CD4-positive, alpha-beta T cell (primary cell): Measurements from ENCODE around the gene RASSF10. TPM values are rescaled to one million over a fixed set of nuclear protein-coding genes. Genes with fewer than 3 reads are reported as not detected.

ENCODE experiments used
- ATAC-seq: fragments of 200-7000 bp; cut with Tn5 transposase; one replicate; pipeline ENCODE4 v1.10.0; 2022; ENCODE audit warnings: mild to moderate bottlenecking; ENCODE audit not compliant: poor library complexity
- CTCF ChIA-PET: fragments of 350-600 bp; sonication (Branson Sonifier 250); formaldehyde crosslinking; loops from one replicate; lab custom pipeline; 2021; ENCODE audit warnings: antibody characterized with exemption, inconsistent platforms; lab: Charles Lee
- POLR2A ChIA-PET: fragments of 350-600 bp; sonication (Branson Sonifier 250); formaldehyde crosslinking; loops from one replicate; lab custom pipeline; 2021; ENCODE audit warnings: antibody characterized with exemption, inconsistent platforms; lab: Charles Lee
- DNase-seq, 14 experiments: peaks; one replicate each; pipeline ENCODE4 v3.0.0-alpha.2; 2013 to 2020; ENCODE audit warnings: mixed read lengths in 2 of 14
- H3K27ac ChIP-seq, 2 donors: one replicate each; pipeline versions ENCODE4 v1.5.1 to v1.7.0; 2013; ENCODE audit warnings: low read length in 2 of 2, low read depth in 1 of 2, mild to moderate bottlenecking in 1 of 2
- H3K27me3 ChIP-seq, 2 experiments: 1 replicate in 1 of 2; 2 replicates in 1 of 2; pipeline versions ENCODE4 v1.6.1 to v1.7.0; 2013; ENCODE audit warnings: low read length in 2 of 2, control low read depth in 1 of 2, mild to moderate bottlenecking in 1 of 2, moderate library complexity in 1 of 2; ENCODE audit not compliant: insufficient read depth in 2 of 2, control insufficient read depth in 1 of 2
- H3K36me3 ChIP-seq: one replicate; pipeline ENCODE4 v1.6.1; 2013; ENCODE audit warnings: low read length, control low read depth; ENCODE audit not compliant: insufficient read depth
- H3K4me1 ChIP-seq: one replicate; pipeline ENCODE4 v1.6.1; 2013; ENCODE audit warnings: low read length, control low read depth; ENCODE audit not compliant: insufficient read depth
- H3K4me3 ChIP-seq: one replicate; pipeline ENCODE4 v1.5.1; 2013; ENCODE audit warnings: mild to moderate bottlenecking, low read length, moderate library complexity
- H3K9me3 ChIP-seq, 2 experiments: 1 replicate in 1 of 2; 2 replicates in 1 of 2; pipeline versions ENCODE4 v1.6.1 to v1.7.0; 2013; ENCODE audit warnings: low read length in 2 of 2, mild to moderate bottlenecking in 2 of 2, control low read depth in 1 of 2, moderate library complexity in 1 of 2; ENCODE audit not compliant: control insufficient read depth in 1 of 2, insufficient read depth in 1 of 2
- H3K27ac Mint-ChIP-seq: one replicate; pipeline ENCODE4 v1.8.0; 2020; ENCODE audit warnings: mixed read lengths
- H3K27me3 Mint-ChIP-seq: one replicate; pipeline ENCODE4 v1.8.0; 2021; ENCODE audit warnings: mixed read lengths
- H3K36me3 Mint-ChIP-seq: one replicate; pipeline ENCODE4 v1.8.0; 2021; ENCODE audit warnings: low read depth, mixed read lengths
- H3K4me1 Mint-ChIP-seq: one replicate; pipeline ENCODE4 v1.8.0; 2021; ENCODE audit warnings: low read depth, mixed read lengths
- H3K4me3 Mint-ChIP-seq: one replicate; pipeline ENCODE4 v1.8.0; 2020; ENCODE audit warnings: mild to moderate bottlenecking, mixed read lengths
- H3K9me3 Mint-ChIP-seq: one replicate; pipeline ENCODE4 v1.8.0; 2020; ENCODE audit warnings: mixed read lengths
- intact Hi-C, 2 experiments: fragments of 100-400 bp; cut with DNase I in 1 of 2; cut with micrococcal nuclease in 1 of 2; formaldehyde crosslinking; loops; one replicate each; pipeline versions ENCODE4 v1.15.1 to v1.9.0; 2023 to 2025; cut with DNase I, micrococcal nuclease
- total RNA-seq, 174 experiments: library from RNA in 2 of 174; stranded (reverse) in 2 of 174; gene quantifications; one replicate each; pipeline ENCODE4 v1.2.3 and lab custom pipeline; 2021 to 2026
- TF ChIP-seq, protein P1 (sequence below): fragments of 200-600 bp; IDR thresholded peaks from one replicate; pipeline ENCODE4 v1.8.0; 2022; ENCODE audit warnings: antibody characterized with exemption, mild to moderate bottlenecking

The RASSF10 gene
- total RNA-seq, 2 experiments from 2014 or later, result not detected

DNA sequence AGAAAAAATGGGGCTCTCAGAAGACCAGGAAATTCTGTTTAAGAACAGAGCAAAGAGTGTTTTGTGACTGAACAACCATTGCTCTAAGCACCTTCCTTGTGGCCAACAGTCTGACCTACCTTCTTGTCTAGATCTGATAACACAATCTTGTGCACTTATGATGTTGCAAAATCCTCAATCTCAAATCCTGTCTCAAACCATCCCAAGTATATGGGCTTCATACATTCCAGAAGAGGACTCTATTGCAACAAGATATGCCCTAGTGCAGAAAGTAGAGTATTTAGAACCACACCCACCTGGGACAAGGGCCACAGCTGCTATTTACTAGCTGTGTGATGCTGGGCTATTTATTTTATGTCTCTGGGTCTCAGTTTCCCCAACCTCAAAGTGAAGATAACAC, 27.1 kb downstream of the RASSF10 start:
- Mint-ChIP-seq H3K9me3 (no peaks in the 10 kb centered on the region), H3K27ac (no peak overlapping the region), H3K4me3 (no peak overlapping the region), H3K27me3 (peaks cover 48% of the 10 kb centered on the region), H3K36me3 (no peaks in the 10 kb centered on the region), H3K4me1 (no peaks in the 10 kb centered on the region)
- CTCF ChIA-PET, result no interaction called here
- H3K27me3 ChIP-seq, result peaks cover 0 to 12% of the 10 kb centered on the region in 2 experiments
- no peak overlapping the region for H3K27ac ChIP-seq
- no peak for DNase-seq
- POLR2A ChIA-PET, result no interaction called here
- no peaks in the 10 kb centered on the region for H3K36me3 ChIP-seq
- H3K4me3 ChIP-seq, result no peak overlapping the region
- intact Hi-C loops, result no loop called here
- ATAC-seq, result no peak
- TF ChIP-seq, protein P1, sequence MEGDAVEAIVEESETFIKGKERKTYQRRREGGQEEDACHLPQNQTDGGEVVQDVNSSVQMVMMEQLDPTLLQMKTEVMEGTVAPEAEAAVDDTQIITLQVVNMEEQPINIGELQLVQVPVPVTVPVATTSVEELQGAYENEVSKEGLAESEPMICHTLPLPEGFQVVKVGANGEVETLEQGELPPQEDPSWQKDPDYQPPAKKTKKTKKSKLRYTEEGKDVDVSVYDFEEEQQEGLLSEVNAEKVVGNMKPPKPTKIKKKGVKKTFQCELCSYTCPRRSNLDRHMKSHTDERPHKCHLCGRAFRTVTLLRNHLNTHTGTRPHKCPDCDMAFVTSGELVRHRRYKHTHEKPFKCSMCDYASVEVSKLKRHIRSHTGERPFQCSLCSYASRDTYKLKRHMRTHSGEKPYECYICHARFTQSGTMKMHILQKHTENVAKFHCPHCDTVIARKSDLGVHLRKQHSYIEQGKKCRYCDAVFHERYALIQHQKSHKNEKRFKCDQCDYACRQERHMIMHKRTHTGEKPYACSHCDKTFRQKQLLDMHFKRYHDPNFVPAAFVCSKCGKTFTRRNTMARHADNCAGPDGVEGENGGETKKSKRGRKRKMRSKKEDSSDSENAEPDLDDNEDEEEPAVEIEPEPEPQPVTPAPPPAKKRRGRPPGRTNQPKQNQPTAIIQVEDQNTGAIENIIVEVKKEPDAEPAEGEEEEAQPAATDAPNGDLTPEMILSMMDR, result no peak
- H3K9me3 ChIP-seq, result no peaks in the 10 kb centered on the region
- H3K4me1 ChIP-seq, result no peaks in the 10 kb centered on the region

DNA sequence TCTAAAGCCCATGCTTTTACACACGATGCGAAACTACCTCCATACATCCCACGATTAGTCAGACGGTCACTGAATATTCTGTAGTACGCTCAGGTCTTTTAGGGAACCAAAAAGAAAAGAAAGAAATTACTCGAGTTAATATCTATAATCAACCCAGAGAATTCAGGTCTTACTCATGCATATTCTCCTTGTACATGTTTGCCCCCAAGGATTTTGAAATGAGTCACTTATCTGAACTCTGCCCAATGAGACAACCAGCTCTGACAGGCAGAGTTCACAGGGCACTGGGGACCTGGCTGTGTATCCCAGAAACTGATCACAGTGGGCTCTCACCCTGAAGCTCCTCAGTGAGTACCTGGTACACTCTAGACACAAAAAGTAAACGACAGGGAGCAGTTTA, 29.2 kb downstream of the RASSF10 start:
- POLR2A ChIA-PET, result no interaction called here

DNA sequence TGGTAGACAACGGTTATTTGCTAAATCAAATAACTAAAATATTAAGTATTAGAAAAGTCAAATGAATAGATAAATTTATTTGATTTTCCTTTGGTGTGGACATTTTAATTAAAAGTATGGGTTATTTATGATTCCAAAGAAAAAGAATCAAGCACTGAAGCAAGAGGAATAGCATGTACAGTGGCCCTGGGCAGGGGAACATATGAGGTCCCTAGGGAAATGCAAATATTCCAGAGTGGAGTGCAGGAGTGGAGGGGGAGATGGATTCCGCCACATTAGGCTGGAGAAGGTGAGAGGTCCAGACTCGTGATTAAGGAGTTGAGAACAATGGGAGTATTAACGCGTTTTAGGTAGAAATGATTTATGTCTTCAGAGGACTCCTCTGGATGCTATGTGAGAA, 30.0 kb downstream of the RASSF10 start:
- intact Hi-C loops, result no loop called here
- peaks cover 47% of the 10 kb centered on the region for H3K27me3 Mint-ChIP-seq
- peaks cover 0 to 14% of the 10 kb centered on the region in 2 experiments for H3K27me3 ChIP-seq
- H3K27ac ChIP-seq, result no peak overlapping the region
- no peaks in the 10 kb centered on the region for H3K36me3 ChIP-seq
- no peaks in the 10 kb centered on the region for H3K4me1 ChIP-seq
- H3K9me3 Mint-ChIP-seq, result no peaks in the 10 kb centered on the region
- no peak overlapping the region for H3K4me3 Mint-ChIP-seq
- H3K36me3 Mint-ChIP-seq, result no peaks in the 10 kb centered on the region
- no peak overlapping the region for H3K27ac Mint-ChIP-seq
- no peaks in the 10 kb centered on the region for H3K9me3 ChIP-seq
- CTCF ChIA-PET, result no interaction called here
- no peak for DNase-seq
- TF ChIP-seq, protein P1, result no peak
- POLR2A ChIA-PET, result no interaction called here
- H3K4me3 ChIP-seq, result no peak overlapping the region
- H3K4me1 Mint-ChIP-seq, result no peaks in the 10 kb centered on the region
- ATAC-seq, result no peak

More for the DNA sequence above, 29.2 kb downstream of the RASSF10 start:
- no peak overlapping the region for H3K4me3 ChIP-seq
- H3K9me3 ChIP-seq, result no peaks in the 10 kb centered on the region
- CTCF ChIA-PET, result no interaction called here
- peaks cover 0 to 13% of the 10 kb centered on the region in 2 experiments for H3K27me3 ChIP-seq
- no peak overlapping the region for H3K27ac ChIP-seq
- Mint-ChIP-seq H3K36me3 (no peaks in the 10 kb centered on the region), H3K27me3 (peaks cover 50% of the 10 kb centered on the region), H3K4me1 (no peaks in the 10 kb centered on the region), H3K9me3 (no peaks in the 10 kb centered on the region), H3K4me3 (no peak overlapping the region), H3K27ac (no peak overlapping the region)
- H3K4me1 ChIP-seq, result no peaks in the 10 kb centered on the region
- intact Hi-C loops, result no loop called here
- DNase-seq, result no peak
- no peaks in the 10 kb centered on the region for H3K36me3 ChIP-seq
- TF ChIP-seq, protein P1, result no peak
- no peak for ATAC-seq
